OCI-LY1 (cell line): ENCODE measurements around the gene COPZ1.

ENCODE experiments used
- H2AFZ ChIP-seq: fragments of 200-600 bp; sonication (generic), shearing (Covaris generic); 2 replicates; pipeline ENCODE4 v1.6.0; 2014; ENCODE audit warnings: antibody characterized with exemption, mild to moderate bottlenecking, low read length
- H3F3A ChIP-seq: fragments of 200-600 bp; sonication (generic), shearing (Covaris generic); 2 replicates; pipeline ENCODE4 v1.6.0; 2014; ENCODE audit warnings: mild to moderate bottlenecking, antibody characterized with exemption, low read length, moderate library complexity; ENCODE audit not compliant: insufficient read depth
- H3K27ac ChIP-seq: fragments of 200-600 bp; sonication (generic); 2 replicates; pipeline ENCODE4 v1.5.1; 2014; ENCODE audit warnings: low read length, mixed run types, mild to moderate bottlenecking, low read depth; ENCODE audit not compliant: poor library complexity, severe bottlenecking
- H3K27me3 ChIP-seq: fragments of 200-600 bp; sonication (generic); 2 replicates; pipeline ENCODE4 v1.6.0; 2014; ENCODE audit warnings: antibody characterized with exemption, mild to moderate bottlenecking, low read length, moderate library complexity; ENCODE audit not compliant: insufficient read depth
- H3K36me3 ChIP-seq: fragments of 200-600 bp; sonication (generic); 2 replicates; pipeline ENCODE4 v1.6.1; 2014; ENCODE audit warnings: mild to moderate bottlenecking, antibody characterized with exemption, low read length, moderate library complexity, mixed read lengths; ENCODE audit not compliant: insufficient read depth
- H3K4me1 ChIP-seq: fragments of 200-600 bp; sonication (generic); 2 replicates; pipeline ENCODE4 v1.5.1; 2014; ENCODE audit warnings: mild to moderate bottlenecking, low read length, moderate library complexity; ENCODE audit not compliant: insufficient read depth, severe bottlenecking
- H3K4me2 ChIP-seq: fragments of 200-600 bp; sonication (generic), shearing (Covaris generic); 2 replicates; pipeline ENCODE4 v1.6.1; 2014; ENCODE audit warnings: low read length
- H3K4me3 ChIP-seq: fragments of 200-600 bp; sonication (generic); 2 replicates; pipeline ENCODE4 v1.5.1; 2014; ENCODE audit warnings: low read length, low read depth, mild to moderate bottlenecking, mixed read lengths; ENCODE audit not compliant: poor library complexity, severe bottlenecking
- H3K79me2 ChIP-seq: fragments of 200-600 bp; shearing (Covaris generic); 2 replicates; pipeline ENCODE4 v1.6.1; 2016; ENCODE audit warnings: mixed run types, low read length, mixed read lengths; ENCODE audit not compliant: insufficient read depth
- H3K9ac ChIP-seq: fragments of 200-600 bp; sonication (generic), shearing (Covaris generic); 2 replicates; pipeline ENCODE4 v1.6.1; 2014; ENCODE audit warnings: mild to moderate bottlenecking, low read length, mixed read lengths
- H3K9me2 ChIP-seq: fragments of 200-600 bp; sonication (generic), shearing (Covaris generic); 2 replicates; pipeline ENCODE4 v1.6.1; 2014; ENCODE audit warnings: low read depth, mild to moderate bottlenecking, low read length, mixed read lengths
- H3K9me3 ChIP-seq: fragments of 200-600 bp; shearing (Covaris generic); 2 replicates; pipeline ENCODE4 v1.6.1; 2014; ENCODE audit warnings: low read length, mixed read lengths
- H4K20me1 ChIP-seq: fragments of 200-600 bp; sonication (generic), shearing (Covaris generic); 2 replicates; pipeline ENCODE4 v1.6.0; 2016; ENCODE audit warnings: mild to moderate bottlenecking, low read length; ENCODE audit not compliant: insufficient read depth
- CTCF ChIP-seq: fragments of 200-600 bp; sonication (generic), shearing (Covaris generic); IDR thresholded peaks from 2 replicates; pipeline ENCODE4 v1.5.1; 2017; ENCODE audit warnings: mild to moderate bottlenecking, antibody characterized with exemption, low read length, moderate library complexity, mixed read lengths
- EZH2 ChIP-seq: fragments of 200-600 bp; sonication (generic), shearing (Covaris generic); IDR thresholded peaks from 2 replicates; pipeline ENCODE4 v1.8.0; 2017; ENCODE audit warnings: borderline replicate concordance, mixed run types, mild to moderate bottlenecking, antibody characterized with exemption, low read length, moderate library complexity, mixed read lengths

Gene COPZ1

DNA sequence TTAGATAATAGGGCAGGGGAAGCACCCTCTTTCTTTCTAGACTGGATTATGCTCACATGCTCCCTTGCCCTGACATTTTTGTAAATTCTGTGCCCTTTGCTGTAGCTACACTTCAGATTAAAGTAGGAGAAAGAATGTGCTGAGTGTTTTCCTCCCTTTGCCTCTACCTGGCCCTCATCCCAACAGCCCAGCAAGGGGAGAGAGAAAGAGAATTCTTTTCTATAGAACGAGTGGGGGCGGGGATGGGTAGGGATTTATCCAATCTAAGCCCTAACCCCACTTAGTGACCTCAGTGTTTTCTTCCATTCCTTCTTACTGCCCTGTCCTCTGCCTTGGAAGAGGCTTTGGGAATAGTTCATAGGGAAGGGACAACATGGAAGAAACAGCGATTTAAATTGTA is 25.8 kb downstream of the COPZ1 start:
- H3K9me2 ChIP-seq = no peaks in the 10 kb centered on the region
- no peak overlapping the region for H3K9ac ChIP-seq
- no peak overlapping the region for H3K4me3 ChIP-seq
- no peak for TF ChIP-seq EZH2
- no peak for TF ChIP-seq CTCF
- peaks cover 48% of the 10 kb centered on the region for H3K36me3 ChIP-seq
- H3K27me3 ChIP-seq = no peaks in the 10 kb centered on the region
- H2AFZ ChIP-seq = no peak overlapping the region
- no peaks in the 10 kb centered on the region for H4K20me1 ChIP-seq
- no peaks in the 10 kb centered on the region for H3F3A ChIP-seq
- no peaks in the 10 kb centered on the region for H3K9me3 ChIP-seq
- H3K27ac ChIP-seq = no peak overlapping the region
- H3K79me2 ChIP-seq = no peaks in the 10 kb centered on the region
- H3K4me2 ChIP-seq = no peak overlapping the region
- no peaks in the 10 kb centered on the region for H3K4me1 ChIP-seq

DNA sequence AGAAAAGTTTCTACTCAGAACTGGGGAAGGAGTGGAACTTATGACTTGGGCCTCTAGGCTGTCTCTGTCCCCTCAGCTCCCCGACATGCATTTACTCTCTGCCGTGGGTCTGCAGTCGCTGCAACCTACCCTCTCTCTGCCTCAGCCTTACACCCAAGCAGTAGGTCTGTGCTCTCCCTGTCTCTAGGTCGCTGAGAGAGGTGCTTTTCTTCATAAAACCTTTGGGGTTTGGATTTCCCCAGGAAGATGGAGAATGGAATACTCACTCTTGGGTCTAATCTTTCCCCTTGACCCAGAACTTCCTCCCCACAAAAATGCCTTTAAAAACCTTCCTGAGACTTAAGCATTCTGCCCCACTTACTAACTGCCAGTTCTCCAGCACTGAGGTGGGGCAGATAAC is 26.4 kb downstream of the COPZ1 start:
- H3K9ac ChIP-seq = no peak overlapping the region
- no peaks in the 10 kb centered on the region for H3K4me1 ChIP-seq
- H3K9me3 ChIP-seq = no peaks in the 10 kb centered on the region
- H3K9me2 ChIP-seq = no peaks in the 10 kb centered on the region
- H3K36me3 ChIP-seq = peaks cover 44% of the 10 kb centered on the region
- no peak overlapping the region for H3K4me2 ChIP-seq
- no peaks in the 10 kb centered on the region for H3K27me3 ChIP-seq
- H2AFZ ChIP-seq = no peak overlapping the region
- H3K4me3 ChIP-seq = no peak overlapping the region
- TF ChIP-seq CTCF = no peak
- TF ChIP-seq EZH2 = no peak
- H4K20me1 ChIP-seq = no peaks in the 10 kb centered on the region
- no peak overlapping the region for H3K27ac ChIP-seq
- H3K79me2 ChIP-seq = no peaks in the 10 kb centered on the region
- no peaks in the 10 kb centered on the region for H3F3A ChIP-seq

DNA sequence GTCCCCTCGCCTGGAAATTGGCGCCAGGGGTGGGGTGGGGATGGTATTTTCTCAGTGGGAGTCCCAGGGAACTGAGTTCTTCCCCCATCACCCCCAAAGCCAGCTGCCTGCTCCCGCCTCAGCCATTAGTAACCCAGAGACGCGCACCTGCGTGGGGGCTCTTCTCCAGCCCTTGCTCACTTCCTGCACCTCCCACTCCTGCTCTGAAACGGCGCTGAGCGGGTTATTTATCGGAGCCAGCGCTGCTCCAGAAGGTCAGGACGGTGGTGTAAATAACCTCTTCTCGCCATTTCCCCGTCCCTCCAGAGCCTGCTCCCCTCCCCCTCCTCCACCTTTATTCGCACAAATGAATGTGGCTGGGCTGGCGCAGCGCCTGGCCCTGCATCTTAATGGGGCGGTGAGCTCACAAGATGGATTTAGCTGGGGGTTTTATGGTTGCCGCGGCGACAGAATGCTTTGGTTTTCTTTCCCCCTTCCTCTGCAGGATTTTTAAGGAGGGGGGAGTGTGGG is 27.1 kb downstream of the COPZ1 start:
- Histone ChIP-seq H3K9me2 (no peaks in the 10 kb centered on the region), H3K4me2 (no peak overlapping the region), H2AFZ (no peak overlapping the region), H3F3A (no peaks in the 10 kb centered on the region), H3K36me3 (peaks cover 41% of the 10 kb centered on the region), H3K4me1 (peaks cover 5% of the 10 kb centered on the region), H3K27me3 (no peaks in the 10 kb centered on the region), H3K79me2 (no peaks in the 10 kb centered on the region), H4K20me1 (no peaks in the 10 kb centered on the region), H3K27ac (no peak overlapping the region), H3K4me3 (no peak overlapping the region), H3K9me3 (no peaks in the 10 kb centered on the region), H3K9ac (no peak overlapping the region)
- TF ChIP-seq CTCF (no peak), EZH2 (no peak)
